Endothelial cell of umbilical vein (primary cell): ENCODE data around the gene TIPRL. TPM values are rescaled to one million over a fixed set of nuclear protein-coding genes. Genes with fewer than 3 reads are reported as not detected.

Experiments
- BruUV-seq: library from RNA; stranded (reverse); fragments of 400-500 nt; replicated peaks from 2 replicates; lab custom pipeline; 2021; lab: Mats Ljungman, UMichigan
- CTCF ChIA-PET: fragments of 300-600, 350-600 bp; sonication (Branson Sonifier 250); formaldehyde crosslinking; loops from one replicate; lab custom pipeline; 2021; ENCODE audit warnings: antibody characterized with exemption, inconsistent platforms; lab: Charles Lee
- POLR2A ChIA-PET: fragments of 300-600, 350-600 bp; sonication (Branson Sonifier 250); formaldehyde crosslinking; loops from one replicate; lab custom pipeline; 2021; ENCODE audit warnings: antibody characterized with exemption, inconsistent platforms; lab: Charles Lee
- DNase-seq: peaks from one replicate; pipeline ENCODE4 v3.0.0-alpha.2; 2011; ENCODE audit warnings: low read depth, low spot score
- FAIRE-seq: peaks from 2 replicates; lab custom pipeline; 2011; peaks lifted over from hg19 to GRCh38; lab: Jason Lieb, UNC
- H2AFZ ChIP-seq: 2 replicates; pipeline ENCODE4 v1.6.0; 2012; ENCODE audit warnings: low read depth, low read length, control low read depth, inconsistent platforms
- H3K27ac ChIP-seq: 2 replicates; pipeline ENCODE4 v1.5.1; 2011; ENCODE audit warnings: low read depth, mild to moderate bottlenecking, control low read depth, low read length, moderate library complexity; ENCODE audit not compliant: insufficient read depth
- H3K27me3 ChIP-seq, 2 experiments: 2 replicates each; pipeline versions ENCODE4 v1.6.0 to v1.6.1; 2011; ENCODE audit warnings: low read length in 2 of 2, mixed read lengths in 1 of 2; ENCODE audit not compliant: control insufficient read depth in 2 of 2, insufficient read depth in 2 of 2
- H3K36me3 ChIP-seq, 2 experiments: 2 replicates in 1 of 2; 3 replicates in 1 of 2; pipeline ENCODE4 v1.5.1; 2011; ENCODE audit warnings: low read length in 2 of 2, mild to moderate bottlenecking in 1 of 2, moderate library complexity in 1 of 2; ENCODE audit not compliant: control insufficient read depth in 2 of 2, insufficient read depth in 2 of 2; ENCODE audit errors: extremely low read depth in 1 of 2
- H3K4me1 ChIP-seq: 3 replicates; pipeline ENCODE4 v1.5.1; 2011; ENCODE audit warnings: mild to moderate bottlenecking, low read length; ENCODE audit not compliant: control insufficient read depth, insufficient read depth; ENCODE audit errors: extremely low read depth
- H3K4me2 ChIP-seq: 2 replicates; pipeline ENCODE4 v1.6.1; 2011; ENCODE audit warnings: low read length, control low read depth, mixed read lengths; ENCODE audit not compliant: insufficient read depth
- H3K4me3 ChIP-seq, 3 experiments: fragments of 200-600 bp in 1 of 3; sonication (generic), shearing (Covaris generic) in 1 of 3; replicated peaks in 1 of 3; 2 replicates each; pipeline ENCODE4 v1.5.1; 2011 to 2016; ENCODE audit warnings: control low read depth in 3 of 3, low read length in 3 of 3, mild to moderate bottlenecking in 2 of 3, inconsistent platforms in 1 of 3, low read depth in 1 of 3, moderate library complexity in 1 of 3; ENCODE audit not compliant: insufficient read depth in 1 of 3
- H3K79me2 ChIP-seq: 2 replicates; pipeline ENCODE4 v1.6.0; 2012; ENCODE audit warnings: low read length, inconsistent platforms; ENCODE audit not compliant: control insufficient read depth, insufficient read depth
- H3K9ac ChIP-seq: replicated peaks from 2 replicates; pipeline ENCODE3; 2011; ENCODE audit warnings: low read length, control low read depth; ENCODE audit not compliant: insufficient read depth; ENCODE audit errors: extremely low read depth
- H3K9me1 ChIP-seq: replicated peaks from 3 replicates; pipeline ENCODE4 v1.6.0; 2011; ENCODE audit warnings: mild to moderate bottlenecking, low read length; ENCODE audit not compliant: control insufficient read depth, insufficient read depth; ENCODE audit errors: extremely low read depth
- H3K9me3 ChIP-seq: replicated peaks from 2 replicates; pipeline ENCODE4 v1.5.1; 2012; ENCODE audit warnings: low read length, inconsistent platforms; ENCODE audit not compliant: control insufficient read depth, insufficient read depth
- H4K20me1 ChIP-seq: replicated peaks from 2 replicates; pipeline ENCODE3; 2011; ENCODE audit warnings: mild to moderate bottlenecking, low read length; ENCODE audit not compliant: control insufficient read depth, insufficient read depth; ENCODE audit errors: extremely low read depth
- EZH2 ChIP-seq: IDR thresholded peaks from 2 replicates; pipeline ENCODE4 v1.6.1; 2012; ENCODE audit warnings: borderline replicate concordance, low read depth, mild to moderate bottlenecking, moderate library complexity, low read length, inconsistent platforms; ENCODE audit not compliant: severe bottlenecking
- FOS ChIP-seq: IDR thresholded peaks from 2 replicates; pipeline ENCODE4 v1.6.1; 2011; ENCODE audit warnings: mild to moderate bottlenecking, low read length, moderate library complexity, borderline replicate concordance; ENCODE audit not compliant: insufficient read depth
- GATA2 ChIP-seq: IDR thresholded peaks from 2 replicates; pipeline ENCODE4 v1.7.0; 2011; ENCODE audit warnings: low read depth, mild to moderate bottlenecking, moderate library complexity, mixed read lengths, low read length; ENCODE audit not compliant: insufficient read length, insufficient read depth
- JUN ChIP-seq: IDR thresholded peaks from 2 replicates; pipeline ENCODE4 v1.6.1; 2011; ENCODE audit warnings: borderline replicate concordance, low read depth; ENCODE audit not compliant: insufficient read length, insufficient read depth
- MAX ChIP-seq: IDR thresholded peaks from 2 replicates; pipeline ENCODE4 v1.6.1; 2011; ENCODE audit not compliant: insufficient read depth, insufficient read length
- MYC ChIP-seq: IDR thresholded peaks from one replicate; pipeline ENCODE4 v1.6.1; 2011; ENCODE audit warnings: mild to moderate bottlenecking, low read depth, low read length
- POLR2A ChIP-seq: IDR thresholded peaks from 2 replicates; pipeline ENCODE4 v1.6.1; 2012; ENCODE audit warnings: low read depth, mild to moderate bottlenecking, control low read depth, low read length
- POLR2AphosphoS5 ChIP-seq: IDR thresholded peaks from 2 replicates; pipeline ENCODE4 v1.6.1; 2012; ENCODE audit warnings: low read depth, mild to moderate bottlenecking, control low read depth, low read length, moderate library complexity; ENCODE audit not compliant: insufficient read depth
- dilution Hi-C: fragments of 300-500 bp; cut with MboI; formaldehyde crosslinking; loops from one replicate; pipeline ENCODE4 v1.15.0; 2019; ENCODE audit warnings: low sequenced_read_pairs; ENCODE audit not compliant: extremely low pct_ligation_motif_present
- intact Hi-C: fragments of 100-400 bp; cut with micrococcal nuclease; formaldehyde crosslinking; loops from one replicate; pipeline ENCODE4 v1.10.0; 2022
- polyA plus RNA-seq, 4 experiments: library from polyadenylated mRNA; depleted of rRNA in 3 of 4; stranded (reverse) in 3 of 4; unstranded in 1 of 4; fragments of >200 nt; gene quantifications; 2 replicates each; pipeline versions ENCODE4 v1.2.1 to v1.2.3, GENCODE V29; 2011 to 2012; ENCODE audit warnings: missing spikeins in 1 of 4
- total RNA-seq: library from RNA; stranded (reverse); gene quantifications from 2 replicates; pipeline ENCODE4 v1.2.3, GENCODE V29; 2021
- TF ChIP-seq, protein P1 (sequence below), 2 donors: IDR thresholded peaks; 1 replicate in 1 of 2; 2 replicates in 1 of 2; pipeline ENCODE4 v1.5.1; 2011; ENCODE audit warnings: low read length in 2 of 2, mild to moderate bottlenecking in 2 of 2, moderate library complexity in 2 of 2, control low read depth in 1 of 2, inconsistent platforms in 1 of 2, low read depth in 1 of 2; ENCODE audit not compliant: insufficient read depth in 1 of 2; ENCODE audit errors: extremely low read depth in 1 of 2

Gene TIPRL
- total and polyA plus RNA-seq, 2 donors (not counting 3 experiments of a cell fraction or from before 2014, with no cell fraction given): 14.0 to 45.8 TPM

- FAIRE-seq (no peak), DNase-seq (no peak)
- dilution Hi-C loops: no loop called here
These were observed 39.9 kb downstream of the TIPRL start for GRCh38 chr1:168218658-168219057.

GRCh38 chr1:168220470-168220871 is 41.7 kb downstream of the TIPRL start:
- Histone ChIP-seq H3K4me3 (no peak overlapping the region), H3K4me1 (no peaks in the 10 kb centered on the region), H3K79me2 (no peaks in the 10 kb centered on the region), H3K9ac (no peak overlapping the region), H3K36me3 (no peaks in the 10 kb centered on the region), H4K20me1 (no peaks in the 10 kb centered on the region), H2AFZ (no peak overlapping the region), H3K4me2 (no peak overlapping the region), H3K27me3 (peaks cover 6 to 7% of the 10 kb centered on the region in 2 experiments), H3K27ac (no peak overlapping the region), H3K9me1 (no peaks in the 10 kb centered on the region), H3K9me3 (no peaks in the 10 kb centered on the region)
- FAIRE-seq: no peak
- TF ChIP-seq GATA2 (no peak), FOS (no peak), MAX (no peak), POLR2AphosphoS5 (no peak), MYC (no peak), POLR2A (no peak), EZH2 (no peak), JUN (no peak)
- TF ChIP-seq, protein P1, sequence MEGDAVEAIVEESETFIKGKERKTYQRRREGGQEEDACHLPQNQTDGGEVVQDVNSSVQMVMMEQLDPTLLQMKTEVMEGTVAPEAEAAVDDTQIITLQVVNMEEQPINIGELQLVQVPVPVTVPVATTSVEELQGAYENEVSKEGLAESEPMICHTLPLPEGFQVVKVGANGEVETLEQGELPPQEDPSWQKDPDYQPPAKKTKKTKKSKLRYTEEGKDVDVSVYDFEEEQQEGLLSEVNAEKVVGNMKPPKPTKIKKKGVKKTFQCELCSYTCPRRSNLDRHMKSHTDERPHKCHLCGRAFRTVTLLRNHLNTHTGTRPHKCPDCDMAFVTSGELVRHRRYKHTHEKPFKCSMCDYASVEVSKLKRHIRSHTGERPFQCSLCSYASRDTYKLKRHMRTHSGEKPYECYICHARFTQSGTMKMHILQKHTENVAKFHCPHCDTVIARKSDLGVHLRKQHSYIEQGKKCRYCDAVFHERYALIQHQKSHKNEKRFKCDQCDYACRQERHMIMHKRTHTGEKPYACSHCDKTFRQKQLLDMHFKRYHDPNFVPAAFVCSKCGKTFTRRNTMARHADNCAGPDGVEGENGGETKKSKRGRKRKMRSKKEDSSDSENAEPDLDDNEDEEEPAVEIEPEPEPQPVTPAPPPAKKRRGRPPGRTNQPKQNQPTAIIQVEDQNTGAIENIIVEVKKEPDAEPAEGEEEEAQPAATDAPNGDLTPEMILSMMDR (IDR thresholded peaks at IDR 0.05; ENCODE audit: extremely low read depth in 1 of 2, insufficient read depth in 1 of 2, low read depth in 1 of 2, low read length in 2 of 2): no peak
- no TSS peak for BruUV-seq
- ChIA-PET POLR2A (no interaction called here), CTCF (interaction anchor here (1.0 kb wide), 1 partner anchor 15 kb away, joined by 5 read pairs; no protein-coding TSS in a partner anchor)
- dilution Hi-C loops: no loop called here
- intact Hi-C loops: loop anchor here (10.0 kb wide), 1 partner anchor 894 kb away; no protein-coding TSS in a partner anchor
- no peak for DNase-seq

More at GRCh38 chr1:168218658-168219057, 39.9 kb downstream of the TIPRL start:
- no peak overlapping the region for H3K4me3 ChIP-seq
- H3K4me1 ChIP-seq: no peaks in the 10 kb centered on the region
- TF ChIP-seq FOS: no peak
- H3K79me2 ChIP-seq: no peaks in the 10 kb centered on the region
- peaks cover 7 to 9% of the 10 kb centered on the region in 2 experiments for H3K27me3 ChIP-seq
- H3K4me2 ChIP-seq: no peak overlapping the region
- CTCF ChIA-PET: interaction anchor here (1.3 to 1.9 kb wide), 4 partner anchors 9 to 124 kb away, joined by 5 to 9 read pairs (median 7); no protein-coding TSS in a partner anchor
- H3K9ac ChIP-seq: no peak overlapping the region
- H2AFZ ChIP-seq: no peak overlapping the region
- no peak overlapping the region for H3K27ac ChIP-seq
- BruUV-seq: no TSS peak
- intact Hi-C loops: no loop called here
- no peaks in the 10 kb centered on the region for H3K36me3 ChIP-seq
- no peaks in the 10 kb centered on the region for H3K9me1 ChIP-seq
- POLR2A ChIA-PET: no interaction called here
- H4K20me1 ChIP-seq: no peaks in the 10 kb centered on the region
- H3K9me3 ChIP-seq: no peaks in the 10 kb centered on the region
